ENCODE measurements around the gene AGPAT4.

AGPAT4 gene

GRCh38 chr6:161192636-161193411 lies 81.0 kb downstream of the AGPAT4 start:
- Mint-ChIP-seq H3K36me3 (ENCODE audit: low read depth) (peaks cover 68% of the 10 kb centered on the region), H3K4me1 (no peaks in the 10 kb centered on the region), H3K4me3 (no peak overlapping the region), H3K27me3 (ENCODE audit: low read depth) (no peaks in the 10 kb centered on the region), H3K9me3 (peaks cover 22% of the 10 kb centered on the region), H3K27ac (no peak overlapping the region)
- no peak for TF ChIP-seq CTCF (IDR thresholded peaks at IDR 0.05; ENCODE audit: unreplicated experiment in 3 of 3)

GRCh38 chr6:161191671-161192070 lies 82.2 kb downstream of the AGPAT4 start:
- TF ChIP-seq CTCF (IDR thresholded peaks at IDR 0.05; ENCODE audit: unreplicated experiment in 3 of 3) = no peak

GRCh38 chr6:161191007-161191406 lies 82.9 kb downstream of the AGPAT4 start:
- no peak overlapping the region for H3K27ac Mint-ChIP-seq
- H3K36me3 Mint-ChIP-seq (ENCODE audit: low read depth) = peaks cover 72% of the 10 kb centered on the region
- peaks cover 27% of the 10 kb centered on the region for H3K9me3 Mint-ChIP-seq
- H3K27me3 Mint-ChIP-seq (ENCODE audit: low read depth) = no peaks in the 10 kb centered on the region
- no peak overlapping the region for H3K4me3 Mint-ChIP-seq
- TF ChIP-seq CTCF (IDR thresholded peaks at IDR 0.05; ENCODE audit: unreplicated experiment in 3 of 3) = no peak
- no peaks in the 10 kb centered on the region for H3K4me1 Mint-ChIP-seq

More at GRCh38 chr6:161191671-161192070, 82.2 kb downstream of the AGPAT4 start:
- peaks cover 72% of the 10 kb centered on the region for H3K36me3 Mint-ChIP-seq (ENCODE audit: low read depth)
- peaks cover 24% of the 10 kb centered on the region for H3K9me3 Mint-ChIP-seq
- H3K4me3 Mint-ChIP-seq = no peak overlapping the region
- H3K27ac Mint-ChIP-seq = no peak overlapping the region
- no peaks in the 10 kb centered on the region for H3K4me1 Mint-ChIP-seq
- H3K27me3 Mint-ChIP-seq (ENCODE audit: low read depth) = no peaks in the 10 kb centered on the region

GRCh38 chr6:161189891-161190290 lies 84.0 kb downstream of the AGPAT4 start:
- no peak overlapping the region for H3K27ac Mint-ChIP-seq
- no peaks in the 10 kb centered on the region for H3K27me3 Mint-ChIP-seq (ENCODE audit: low read depth)
- TF ChIP-seq CTCF (IDR thresholded peaks at IDR 0.05; ENCODE audit: unreplicated experiment in 3 of 3) = no peak
- no peaks in the 10 kb centered on the region for H3K4me1 Mint-ChIP-seq
- no peak overlapping the region for H3K4me3 Mint-ChIP-seq
- peaks cover 27% of the 10 kb centered on the region for H3K9me3 Mint-ChIP-seq
- peaks cover 76% of the 10 kb centered on the region for H3K36me3 Mint-ChIP-seq (ENCODE audit: low read depth)

GRCh38 chr6:161188547-161189465 lies 85.1 kb downstream of the AGPAT4 start:
- H3K4me1 Mint-ChIP-seq = no peaks in the 10 kb centered on the region
- H3K9me3 Mint-ChIP-seq = peaks cover 24% of the 10 kb centered on the region
- H3K36me3 Mint-ChIP-seq (ENCODE audit: low read depth) = peaks cover 78% of the 10 kb centered on the region
- no peak overlapping the region for H3K4me3 Mint-ChIP-seq
- H3K27me3 Mint-ChIP-seq (ENCODE audit: low read depth) = no peaks in the 10 kb centered on the region
- H3K27ac Mint-ChIP-seq = no peak overlapping the region
- TF ChIP-seq CTCF (IDR thresholded peaks at IDR 0.05; ENCODE audit: unreplicated experiment in 3 of 3) = no peak
